Thymus (tissue), 11 donors: ENCODE data around the gene EPHA4. TPM values are rescaled to one million over a fixed set of nuclear protein-coding genes. Genes with fewer than 3 reads are reported as not detected.

ENCODE experiments used
- DNase-seq, 9 donors: peaks; one replicate each; pipeline ENCODE4 v3.0.0-alpha.2; 2013; ENCODE audit warnings: low spot score in 9 of 9, low read depth in 6 of 9, missing footprints in 1 of 9
- H3K27ac ChIP-seq, 2 donors: one replicate each; pipeline ENCODE4 v1.5.1; 2013; ENCODE audit warnings: control low read depth in 1 of 2, low read depth in 1 of 2, low read length in 1 of 2, mild to moderate bottlenecking in 1 of 2, moderate library complexity in 1 of 2
- H3K27me3 ChIP-seq, 2 donors: one replicate each; pipeline ENCODE4 v1.5.1; 2013; ENCODE audit warnings: low read length in 1 of 2; ENCODE audit not compliant: control insufficient read depth in 2 of 2, insufficient read depth in 1 of 2
- H3K36me3 ChIP-seq, 2 donors: one replicate each; pipeline ENCODE4 v1.5.1; 2013; ENCODE audit warnings: low read length in 1 of 2, mild to moderate bottlenecking in 1 of 2, moderate library complexity in 1 of 2; ENCODE audit not compliant: control insufficient read depth in 2 of 2, insufficient read depth in 2 of 2
- H3K4me1 ChIP-seq, 2 donors: one replicate each; pipeline ENCODE4 v1.5.1; 2013; ENCODE audit warnings: low read length in 2 of 2; ENCODE audit not compliant: control insufficient read depth in 2 of 2, insufficient read depth in 2 of 2
- H3K4me3 ChIP-seq, 2 donors: one replicate each; pipeline ENCODE4 v1.5.1; 2013; ENCODE audit warnings: low read length in 2 of 2, control low read depth in 1 of 2, mild to moderate bottlenecking in 1 of 2
- H3K9me3 ChIP-seq, 2 donors: one replicate each; pipeline ENCODE4 v1.5.1; 2013; ENCODE audit warnings: low read length in 1 of 2, mild to moderate bottlenecking in 1 of 2; ENCODE audit not compliant: control insufficient read depth in 2 of 2, insufficient read depth in 1 of 2
- WGBS: extraction: QIAGEN DNeasy Blood & Tissue Kit; methylation state at CpG from one replicate; pipeline ENCODE4 v1.1.7; 2013; 5-methylcytosine and 5-hydroxymethylcytosine counted together
- polyA plus RNA-seq: library from polyadenylated mRNA; stranded (reverse); fragments of 200-250 nt; gene quantifications from one replicate; pipeline ENCODE4 v1.2.3, GENCODE V29; 2013
- total RNA-seq: library from RNA; stranded (reverse); fragments of 120-200 nt; gene quantifications from one replicate; pipeline ENCODE4 v1.2.4, GENCODE V29; 2013
- donor health status: healthy.

Gene EPHA4
- total and polyA plus RNA-seq, 2 donors, result 7.8 to 9.0 TPM

GRCh38 chr2:221535824-221536223 is 36.3 kb downstream of the EPHA4 start:
- Histone ChIP-seq H3K4me3 (no peak overlapping the region), H3K27ac (no peak overlapping the region), H3K36me3 (no peaks in the 10 kb centered on the region), H3K27me3 (no peaks in the 10 kb centered on the region), H3K9me3 (no peaks in the 10 kb centered on the region), H3K4me1 (no peaks in the 10 kb centered on the region)
- WGBS, result 94% methylated on average over 2 of the region's 2 CpGs
- no peak for DNase-seq

- 96% methylated on average over 6 of the region's 6 CpGs for WGBS
- no peak overlapping the region for H3K27ac ChIP-seq
These were observed 38.8 kb downstream of the EPHA4 start for GRCh38 chr2:221533299-221533698.

GRCh38 chr2:221532641-221533040 is 39.5 kb downstream of the EPHA4 start:
- H3K27ac ChIP-seq, result no peak overlapping the region
- H3K9me3 ChIP-seq, result no peaks in the 10 kb centered on the region
- peaks cover 0 to 17% of the 10 kb centered on the region in 2 donors for H3K4me1 ChIP-seq
- H3K4me3 ChIP-seq, result no peak overlapping the region
- no peaks in the 10 kb centered on the region for H3K36me3 ChIP-seq
- H3K27me3 ChIP-seq, result no peaks in the 10 kb centered on the region
- 97% methylated on average over 3 of the region's 3 CpGs for WGBS
- DNase-seq, result no peak

More at GRCh38 chr2:221533299-221533698, 38.8 kb downstream of the EPHA4 start:
- H3K4me1 ChIP-seq, result peaks cover 0 to 11% of the 10 kb centered on the region in 2 donors
- no peak for DNase-seq
- H3K9me3 ChIP-seq, result no peaks in the 10 kb centered on the region
- no peaks in the 10 kb centered on the region for H3K36me3 ChIP-seq
- H3K27me3 ChIP-seq, result no peaks in the 10 kb centered on the region
- H3K4me3 ChIP-seq, result no peak overlapping the region

GRCh38 chr2:221530653-221531037 is 41.5 kb downstream of the EPHA4 start:
- Histone ChIP-seq H3K4me3 (no peak overlapping the region), H3K36me3 (no peaks in the 10 kb centered on the region), H3K9me3 (no peaks in the 10 kb centered on the region), H3K27ac (peak overlapping the region in 1 of 2 donors; percentile 12), H3K27me3 (no peaks in the 10 kb centered on the region), H3K4me1 (peaks cover 0 to 21% of the 10 kb centered on the region in 2 donors)
- 96% methylated on average over 2 of the region's 2 CpGs for WGBS
- DNase-seq, result no peak

GRCh38 chr2:221529943-221530652 is 42.0 kb downstream of the EPHA4 start:
- peak overlapping the region in 1 of 2 donors; percentile 12 for H3K27ac ChIP-seq
- H3K4me3 ChIP-seq, result no peak overlapping the region
- WGBS, result 89% methylated on average over 10 of the region's 10 CpGs
- H3K27me3 ChIP-seq, result no peaks in the 10 kb centered on the region
- no peaks in the 10 kb centered on the region for H3K36me3 ChIP-seq
- H3K4me1 ChIP-seq, result peaks cover 0 to 21% of the 10 kb centered on the region in 2 donors
- H3K9me3 ChIP-seq, result no peaks in the 10 kb centered on the region
- peak in 1 of 9 donors; percentile 25 for DNase-seq

- no peaks in the 10 kb centered on the region for H3K9me3 ChIP-seq
- H3K36me3 ChIP-seq, result no peaks in the 10 kb centered on the region
- H3K4me1 ChIP-seq, result peaks cover 0 to 21% of the 10 kb centered on the region in 2 donors
- 86% methylated on average over 8 of the region's 8 CpGs for WGBS
- no peak overlapping the region for H3K4me3 ChIP-seq
- DNase-seq, result no peak
- no peak overlapping the region for H3K27ac ChIP-seq
- H3K27me3 ChIP-seq, result no peaks in the 10 kb centered on the region
These were observed 42.7 kb downstream of the EPHA4 start for GRCh38 chr2:221529177-221529942.

GRCh38 chr2:221527776-221528309 is 44.3 kb downstream of the EPHA4 start:
- 74% methylated on average over 6 of the region's 6 CpGs for WGBS
- Histone ChIP-seq H3K36me3 (no peaks in the 10 kb centered on the region), H3K27ac (peak overlapping the region in 1 of 2 donors; percentile 22), H3K4me1 (peaks cover 0 to 21% of the 10 kb centered on the region in 2 donors), H3K27me3 (no peaks in the 10 kb centered on the region), H3K9me3 (no peaks in the 10 kb centered on the region), H3K4me3 (no peak overlapping the region)
- DNase-seq, result peak in 3 of 9 donors; percentile 13 to 63 (median 26)

GRCh38 chr2:221524158-221524557 is 47.9 kb downstream of the EPHA4 start:
- Histone ChIP-seq H3K4me1 (peaks cover 9 to 24% of the 10 kb centered on the region in 2 donors), H3K36me3 (no peaks in the 10 kb centered on the region), H3K27me3 (no peaks in the 10 kb centered on the region), H3K27ac (no peak overlapping the region), H3K9me3 (no peaks in the 10 kb centered on the region), H3K4me3 (no peak overlapping the region)
- no peak for DNase-seq
- 99% methylated on average over 6 of the region's 6 CpGs for WGBS
